ENCODE results near the gene IRGC.

The IRGC gene

GRCh38 chr19:43738780-43739211, 22.9 kb downstream of the IRGC start:
- H3K4me1 ChIP-seq (ENCODE audit: insufficient read depth, low read length, severe bottlenecking), result no peaks in the 10 kb centered on the region
- H3K9ac ChIP-seq (ENCODE audit: low read length), result no peak overlapping the region
- H3K36me3 ChIP-seq (ENCODE audit: insufficient read depth, low read length), result peaks cover 93% of the 10 kb centered on the region
- no peaks in the 10 kb centered on the region for H3K9me3 ChIP-seq (ENCODE audit: low read length)
- no peak overlapping the region for H3K27ac ChIP-seq (ENCODE audit: low read depth, low read length, poor library complexity, severe bottlenecking)
- H3K27me3 ChIP-seq (ENCODE audit: insufficient read depth, low read length), result no peaks in the 10 kb centered on the region
- no peak for TF ChIP-seq CTCF (IDR thresholded peaks at IDR 0.05; ENCODE audit: low read length)
- TF ChIP-seq EZH2 (IDR thresholded peaks at IDR 0.05; ENCODE audit: borderline replicate concordance, low read length), result no peak
- H4K20me1 ChIP-seq (ENCODE audit: insufficient read depth, low read length), result no peaks in the 10 kb centered on the region
- no peak overlapping the region for H3K4me3 ChIP-seq (ENCODE audit: low read depth, low read length, poor library complexity, severe bottlenecking)
- no peak overlapping the region for H2AFZ ChIP-seq (ENCODE audit: low read length)
- H3K9me2 ChIP-seq (ENCODE audit: low read depth, low read length), result no peaks in the 10 kb centered on the region
- H3F3A ChIP-seq (ENCODE audit: insufficient read depth, low read length), result no peaks in the 10 kb centered on the region
- H3K79me2 ChIP-seq (ENCODE audit: insufficient read depth, low read length), result no peaks in the 10 kb centered on the region
- H3K4me2 ChIP-seq (ENCODE audit: low read length), result no peak overlapping the region

GRCh38 chr19:43739439-43740235, 23.8 kb downstream of the IRGC start:
- Histone ChIP-seq H3K79me2 (ENCODE audit: insufficient read depth, low read length) (no peaks in the 10 kb centered on the region), H3K36me3 (ENCODE audit: insufficient read depth, low read length) (peaks cover 93% of the 10 kb centered on the region), H3K9ac (ENCODE audit: low read length) (no peak overlapping the region), H3K9me3 (ENCODE audit: low read length) (no peaks in the 10 kb centered on the region), H3F3A (ENCODE audit: insufficient read depth, low read length) (no peaks in the 10 kb centered on the region), H3K27ac (ENCODE audit: low read depth, low read length, poor library complexity, severe bottlenecking) (no peak overlapping the region), H3K9me2 (ENCODE audit: low read depth, low read length) (no peaks in the 10 kb centered on the region), H3K4me1 (ENCODE audit: insufficient read depth, low read length, severe bottlenecking) (no peaks in the 10 kb centered on the region), H3K27me3 (ENCODE audit: insufficient read depth, low read length) (no peaks in the 10 kb centered on the region), H2AFZ (ENCODE audit: low read length) (no peak overlapping the region), H3K4me2 (ENCODE audit: low read length) (no peak overlapping the region), H4K20me1 (ENCODE audit: insufficient read depth, low read length) (no peaks in the 10 kb centered on the region), H3K4me3 (ENCODE audit: low read depth, low read length, poor library complexity, severe bottlenecking) (no peak overlapping the region)
- TF ChIP-seq EZH2 (IDR thresholded peaks at IDR 0.05; ENCODE audit: borderline replicate concordance, low read length), result no peak

GRCh38 chr19:43741075-43741825, 25.4 kb downstream of the IRGC start:
- no peak for TF ChIP-seq CTCF (IDR thresholded peaks at IDR 0.05; ENCODE audit: low read length)
- TF ChIP-seq EZH2 (IDR thresholded peaks at IDR 0.05; ENCODE audit: borderline replicate concordance, low read length), result no peak
- Histone ChIP-seq H3K9ac (ENCODE audit: low read length) (no peak overlapping the region), H3K4me3 (ENCODE audit: low read depth, low read length, poor library complexity, severe bottlenecking) (no peak overlapping the region), H3K36me3 (ENCODE audit: insufficient read depth, low read length) (peaks cover 91% of the 10 kb centered on the region), H3K4me1 (ENCODE audit: insufficient read depth, low read length, severe bottlenecking) (no peaks in the 10 kb centered on the region), H3K79me2 (ENCODE audit: insufficient read depth, low read length) (no peaks in the 10 kb centered on the region), H3K9me3 (ENCODE audit: low read length) (no peaks in the 10 kb centered on the region), H2AFZ (ENCODE audit: low read length) (no peak overlapping the region), H3K27me3 (ENCODE audit: insufficient read depth, low read length) (no peaks in the 10 kb centered on the region), H3K27ac (ENCODE audit: low read depth, low read length, poor library complexity, severe bottlenecking) (no peak overlapping the region), H3K9me2 (ENCODE audit: low read depth, low read length) (no peaks in the 10 kb centered on the region), H3F3A (ENCODE audit: insufficient read depth, low read length) (no peaks in the 10 kb centered on the region), H3K4me2 (ENCODE audit: low read length) (no peak overlapping the region), H4K20me1 (ENCODE audit: insufficient read depth, low read length) (no peaks in the 10 kb centered on the region)

Data from OCI-LY1 (cell line).